K562 (cell line): ENCODE results near the gene EMP2. TPM values are rescaled to one million over a fixed set of nuclear protein-coding genes. Genes with fewer than 3 reads are reported as not detected.

Source experiments
- ATAC-seq: fragments of 200-7000 bp; cut with Tn5 transposase; 3 replicates; pipeline ENCODE4 v1.9.1; 2020; ENCODE audit warnings: moderate library complexity
- BruUV-seq: library from RNA; stranded (reverse); fragments of 400-500 nt; replicated peaks from 2 replicates; lab custom pipeline; 2021; lab: Mats Ljungman, UMichigan
- CTCF ChIA-PET: fragments of 300-600 bp; formaldehyde crosslinking; extraction: SDS; loops from one replicate; lab custom pipeline; 2021; ENCODE audit warnings: low intra/inter-chr PET ratio; lab: Yijun Ruan, JAX
- POLR2A ChIA-PET: fragments of 300-600, 350-650 bp; sonication (Branson Sonifier 250); formaldehyde crosslinking; extraction: SDS; loops from one replicate; lab custom pipeline; 2021; ENCODE audit warnings: antibody characterized with exemption, inconsistent platforms; lab: Yijun Ruan, JAX
- DNase-seq, 4 experiments: peaks; one replicate each; pipeline versions ENCODE4 v3.0.0 to v3.0.0-alpha.2; 2011 to 2018; ENCODE audit warnings: low spot score in 3 of 4, mixed read lengths in 3 of 4; ENCODE audit errors: extremely low read depth in 1 of 4
- FAIRE-seq: peaks from 2 replicates; lab custom pipeline; 2011; peaks lifted over from hg19 to GRCh38; lab: Jason Lieb, UNC
- H2AFZ ChIP-seq: 2 replicates; pipeline ENCODE4 v1.6.0; 2011; ENCODE audit warnings: low read depth, low read length, control low read depth, inconsistent platforms
- H3K27ac ChIP-seq: fragments of 200-600 bp; 3 replicates; pipeline ENCODE4 v1.8.0; 2011; ENCODE audit warnings: low read depth, mild to moderate bottlenecking, control low read depth, inconsistent platforms, low read length, moderate library complexity, mixed read lengths; ENCODE audit errors: extremely low read depth
- H3K27me3 ChIP-seq, 2 experiments: fragments of 300-600 bp in 1 of 2; 2 replicates in 1 of 2; 3 replicates in 1 of 2; pipeline versions ENCODE4 v1.6.0 to v1.8.0; 2011; ENCODE audit warnings: inconsistent platforms in 2 of 2, low read length in 2 of 2, mild to moderate bottlenecking in 1 of 2, mixed read lengths in 1 of 2, moderate library complexity in 1 of 2; ENCODE audit not compliant: control insufficient read depth in 2 of 2, insufficient read depth in 2 of 2
- H3K36me3 ChIP-seq: fragments of 300-600 bp; 3 replicates; pipeline ENCODE4 v1.8.0; 2011; ENCODE audit warnings: mild to moderate bottlenecking, low read length, inconsistent platforms; ENCODE audit not compliant: control insufficient read depth, insufficient read depth
- H3K4me1 ChIP-seq, 2 experiments: fragments of 200-600 bp in 1 of 2; replicated peaks in 1 of 2; 2 replicates in 1 of 2; 3 replicates in 1 of 2; pipeline versions ENCODE4 v1.5.1 to v1.8.0; 2011; ENCODE audit warnings: inconsistent platforms in 2 of 2, low read length in 2 of 2, mild to moderate bottlenecking in 1 of 2, mixed read lengths in 1 of 2, moderate library complexity in 1 of 2; ENCODE audit not compliant: control insufficient read depth in 2 of 2, insufficient read depth in 2 of 2
- H3K4me2 ChIP-seq: 2 replicates; pipeline ENCODE4 v1.6.1; 2011; ENCODE audit warnings: low read length, control low read depth, inconsistent platforms, mixed read lengths; ENCODE audit not compliant: insufficient read depth
- H3K4me3 ChIP-seq: fragments of 200-600 bp; sonication (generic), shearing (Covaris generic); 2 replicates; pipeline ENCODE4 v1.5.1; 2016; ENCODE audit warnings: control low read depth, inconsistent platforms
- H3K79me2 ChIP-seq: fragments of 200-600 bp; 3 replicates; pipeline ENCODE4 v1.8.0; 2011; ENCODE audit warnings: low read length, inconsistent platforms; ENCODE audit not compliant: control insufficient read depth, insufficient read depth
- H3K9ac ChIP-seq, 2 experiments: 2 replicates each; pipeline versions ENCODE4 v1.6.0 to v1.6.1; 2011; ENCODE audit warnings: low read depth in 2 of 2, low read length in 2 of 2, control low read depth in 1 of 2, inconsistent platforms in 1 of 2, mild to moderate bottlenecking in 1 of 2, mixed read lengths in 1 of 2; ENCODE audit not compliant: insufficient read depth in 1 of 2
- H3K9me1 ChIP-seq: one replicate; pipeline ENCODE4 v1.6.0; 2011; ENCODE audit warnings: inconsistent platforms, mild to moderate bottlenecking, low read length, moderate library complexity; ENCODE audit not compliant: control insufficient read depth, insufficient read depth
- H3K9me3 ChIP-seq: replicated peaks from 2 replicates; pipeline ENCODE4 v1.5.1; 2011; ENCODE audit warnings: low read depth, low read length, inconsistent platforms; ENCODE audit not compliant: control insufficient read depth, insufficient read depth
- H4K20me1 ChIP-seq: replicated peaks from 2 replicates; pipeline ENCODE4 v1.6.1; 2011; ENCODE audit warnings: low read length, inconsistent platforms, mixed read lengths; ENCODE audit not compliant: control insufficient read depth, insufficient read depth
- ARID4B ChIP-seq: sonication (generic); formaldehyde crosslinking; IDR thresholded peaks from 2 replicates; pipeline ENCODE4 v1.8.0; 2022; ENCODE audit warnings: mild to moderate bottlenecking, missing genetic modification reagents
- MYBL2 ChIP-seq, 2 experiments: fragments of 450-650 bp in 1 of 2; sonication (generic) in 1 of 2; formaldehyde crosslinking in 1 of 2; IDR thresholded peaks; 2 replicates each; pipeline versions ENCODE4 v1.6.1 to v1.8.1; 2017 to 2022; ENCODE audit warnings: borderline replicate concordance in 1 of 2, inconsistent platforms in 1 of 2, low read depth in 1 of 2, mild to moderate bottlenecking in 1 of 2, missing genetic modification reagents in 1 of 2, moderate library complexity in 1 of 2
- NR1H2 ChIP-seq: sonication (generic); formaldehyde crosslinking; IDR thresholded peaks from 2 replicates; pipeline ENCODE4 v1.4.0; 2020; ENCODE audit warnings: mild to moderate bottlenecking, missing genetic modification reagents
- SRSF9 ChIP-seq: fragments of 200-400 bp; formaldehyde crosslinking; IDR thresholded peaks from 2 replicates; pipeline ENCODE4 v1.6.1; 2017; ENCODE audit warnings: low read depth, low read length, borderline replicate concordance
- TFAM ChIP-seq: fragments of 250-450 bp; sonication (Bioruptor Pico); conservative IDR thresholded peaks from 2 replicates; pipeline ENCODE4 v1.5.0; 2021; ENCODE audit warnings: mild to moderate bottlenecking, moderate library complexity
- ZBTB40 ChIP-seq, 2 experiments: fragments of 450-650 bp in 1 of 2; sonication (generic) in 1 of 2; formaldehyde crosslinking in 1 of 2; IDR thresholded peaks; 2 replicates each; pipeline versions ENCODE4 v1.7.1 to v1.9.0; 2016 to 2022; ENCODE audit warnings: inconsistent platforms in 1 of 2, mild to moderate bottlenecking in 1 of 2, missing genetic modification reagents in 1 of 2
- ZNF316 ChIP-seq: fragments of 450-650 bp; IDR thresholded peaks from 2 replicates; pipeline ENCODE4 v1.6.1; 2016
- ZNF408 ChIP-seq: fragments of 250-450 bp; sonication (Bioruptor Pico); IDR thresholded peaks from 2 replicates; pipeline ENCODE4 v1.4.0; 2020; ENCODE audit warnings: low read depth, mild to moderate bottlenecking, moderate library complexity
- WGBS: fragments of 100-300 bp; shearing (Covaris generic); methylation state at CpG from one replicate; pipeline ENCODE4 v1.1.6; 2016; ENCODE audit warnings: low coverage, mixed read lengths; ENCODE audit not compliant: insufficient coverage; ENCODE audit errors: missing lambda C conversion rate; 5-methylcytosine and 5-hydroxymethylcytosine counted together
- in situ Hi-C: fragments of 300-500 bp; cut with MboI; formaldehyde crosslinking; loops from 4 replicates; pipeline ENCODE4 v1.15.0; 2018; ENCODE audit warnings: inconsistent platforms, mixed read lengths
- intact Hi-C: fragments of 100-400 bp; cut with micrococcal nuclease; formaldehyde crosslinking; loops from 2 replicates; pipeline ENCODE4 v1.14.2; 2022
- polyA plus RNA-seq, 8 experiments: library from polyadenylated mRNA; depleted of rRNA in 4 of 8; stranded (reverse) in 5 of 8; unstranded in 3 of 8; fragments of >200 nt; fragmentation: Nextera tagmentation in 2 of 8; fragmentation: Illumina TruSeq in 1 of 8; extraction: Ambion mirVana in 2 of 8; extraction: Trizol in 1 of 8; gene quantifications; 2 replicates each; pipeline versions ENCODE4 v1.2.1 to v1.2.3, GENCODE V29; 2011 to 2014; ENCODE audit warnings: inconsistent platforms in 1 of 8, missing spikeins in 1 of 8
- total RNA-seq, 7 experiments: library from RNA; depleted of rRNA in 6 of 7; stranded (reverse); fragments of >200 nt in 6 of 7; fragmentation: Illumina TruSeq in 2 of 7; extraction: Trizol in 2 of 7; gene quantifications; 2 replicates each; pipeline versions ENCODE4 v1.2.1 to v1.2.3, GENCODE V29; 2011 to 2021; ENCODE audit warnings: low replicate concordance in 1 of 7

The EMP2 gene
- total and polyA plus RNA-seq, 9 of the 15 experiments (the other 6 are each of a cell fraction or from before 2014, with no cell fraction given) = 0.73 to 6.2 (median 3.1) TPM

- Histone ChIP-seq H3K9me3 (no peaks in the 10 kb centered on the region), H3K36me3 (no peaks in the 10 kb centered on the region), H2AFZ (no peak overlapping the region), H3K9me1 (no peaks in the 10 kb centered on the region), H3K27me3 (peaks cover 2 to 36% of the 10 kb centered on the region in 2 experiments; a peak in 4 of 5 replicates), H3K4me3 (no peak overlapping the region), H3K4me1 (peaks cover 0 to 5% of the 10 kb centered on the region in 2 experiments; a peak in 2 of 5 replicates), H3K79me2 (no peaks in the 10 kb centered on the region), H4K20me1 (no peaks in the 10 kb centered on the region), H3K9ac (no peak overlapping the region), H3K4me2 (no peak overlapping the region), H3K27ac (no peak overlapping the region)
- no peak for ATAC-seq
- in situ Hi-C loops = no loop called here
- no peak for FAIRE-seq
- 0% methylated on average over 3 of the region's 3 CpGs for WGBS
- no TSS peak for BruUV-seq
- intact Hi-C loops = no loop called here
- POLR2A ChIA-PET = interaction anchor here (0.5 to 1.3 kb wide), 2 partner anchors 18 to 24 kb away, joined by 3 to 6 read pairs; no protein-coding TSS in a partner anchor
- CTCF ChIA-PET = no interaction called here
- DNase-seq = no peak
- TF ChIP-seq ZNF316 (no peak), ZNF408 (CRISPR knock-in tag) (no peak), MYBL2 (IDR thresholded peaks at IDR 0.05; ENCODE audit: low read depth) (no peak), MYBL2 (CRISPR knock-in tag; IDR thresholded peaks at IDR 0.05; ENCODE audit: borderline replicate concordance) (no peak), SRSF9 (no peak), NR1H2 (CRISPR knock-in tag) (no peak), TFAM (CRISPR knock-in tag) (no peak), ARID4B (CRISPR knock-in tag) (no peak), ZBTB40 (IDR thresholded peaks at IDR 0.05) (no peak), ZBTB40 (CRISPR knock-in tag; IDR thresholded peaks at IDR 0.05) (no peak)
These were observed 19.4 kb downstream of the EMP2 start for GRCh38 chr16:10561001-10561400.
